Dermis blood vessel endothelial cell (primary cell): ENCODE measurements around the gene HBA1. TPM values are rescaled to one million over a fixed set of nuclear protein-coding genes. Genes with fewer than 3 reads are reported as not detected.
"Not testable (repeated sequence)": the region's sequence is repeated elsewhere in the genome, so short reads cannot be mapped to it uniquely, and the experiment has no call there.

Source experiments
- DNase-seq: peaks from one replicate; pipeline ENCODE4 v3.0.0; 2010
- total RNA-seq: library from RNA; depleted of rRNA; stranded (reverse); fragments of >200 nt; gene quantifications from 2 replicates; pipeline ENCODE4 v1.2.3, GENCODE V29; 2014

Gene HBA1
- total RNA-seq, 1 donor from 2014 or later: not detected

- DNase-seq: not testable (repeated sequence)
Measured at GRCh38 chr16:211631-212180, 35.2 kb downstream of the HBA1 start.

DNA sequence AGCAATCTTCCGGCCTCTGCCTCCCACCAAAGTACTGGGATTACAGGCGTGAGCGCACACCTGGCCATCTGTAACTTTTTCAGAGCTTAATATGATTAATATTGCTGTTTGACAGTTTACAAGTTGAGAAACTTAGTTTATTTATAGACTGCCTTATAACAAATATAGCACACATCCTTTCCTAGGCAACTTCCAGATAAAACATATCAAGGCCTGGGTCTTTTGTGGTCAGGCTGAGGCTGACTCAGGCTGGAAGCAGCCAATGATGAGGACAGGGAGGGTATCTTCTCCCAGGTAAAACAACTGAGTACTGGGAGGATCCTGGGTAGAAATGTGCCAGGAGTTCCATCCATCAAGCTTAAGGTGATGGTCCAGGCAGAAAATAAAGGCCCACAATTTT, 36.5 kb downstream of the HBA1 start:
- DNase-seq: no peak

- DNase-seq: no peak
Measured at GRCh38 chr16:220021-220420, 43.5 kb downstream of the HBA1 start.

Other genes with a start within 250 kb of the HBA1 start
- gene POLR3K, start 123.1 kb upstream of the HBA1 start, total RNA-seq: 6.3 and 6.6 TPM in 2 replicates
- 17.9 and 25.9 TPM in 2 replicates for gene SNRNP25, start 122.9 kb upstream of the HBA1 start, total RNA-seq
- 30.1 and 32.1 TPM in 2 replicates for gene RHBDF1, start 104.0 kb upstream of the HBA1 start, total RNA-seq
- gene MPG, start 98.5 kb upstream of the HBA1 start, total RNA-seq: 121 and 199 TPM in 2 replicates
- gene NPRL3, start 38.0 kb upstream of the HBA1 start, total RNA-seq: 9.5 and 17.8 TPM in 2 replicates
- not detected in 2 replicates for gene HBZ, start 24.0 kb upstream of the HBA1 start, total RNA-seq
- gene HBM, start 10.7 kb upstream of the HBA1 start, total RNA-seq: not detected in 2 replicates
- 0.42 TPM in 1 of 2 replicates, not detected in the other for gene HBA2, start 3.8 kb upstream of the HBA1 start, total RNA-seq
- gene HBQ1, start 3.8 kb downstream of the HBA1 start, total RNA-seq: 0.34 TPM in 1 of 2 replicates, not detected in the other
- 30.9 and 55.5 TPM in 2 replicates for gene LUC7L, start 52.8 kb downstream of the HBA1 start, total RNA-seq
- gene FAM234A, start 58.1 kb downstream of the HBA1 start, total RNA-seq: 59.2 and 76.1 TPM in 2 replicates
- gene RGS11, start 99.3 kb downstream of the HBA1 start, total RNA-seq: 0.19 and 0.68 TPM in 2 replicates
- 1.2 TPM in 1 of 2 replicates, not detected in the other for gene ARHGDIG, start 103.9 kb downstream of the HBA1 start, total RNA-seq
- gene PDIA2, start 106.5 kb downstream of the HBA1 start, total RNA-seq: 0.34 TPM in 1 of 2 replicates, not detected in the other
- gene AXIN1, start 176.0 kb downstream of the HBA1 start, total RNA-seq: 28.2 and 31.9 TPM in 2 replicates
- 85.9 and 103 TPM in 2 replicates for gene MRPL28, start 193.9 kb downstream of the HBA1 start, total RNA-seq
- 98.2 and 132 TPM in 2 replicates for gene PGAP6, start 205.3 kb downstream of the HBA1 start, total RNA-seq
- gene NME4, start 220.5 kb downstream of the HBA1 start, total RNA-seq: 42.2 and 55.7 TPM in 2 replicates
- 13.4 and 17.5 TPM in 2 replicates for gene DECR2, start 225.2 kb downstream of the HBA1 start, total RNA-seq
- gene RAB11FIP3, start 249.0 kb downstream of the HBA1 start, total RNA-seq: 34.9 and 46.8 TPM in 2 replicates